Measurements from ENCODE around the gene SNX20.

Gene SNX20

GRCh38 chr16:50711862-50712559, 30.9 kb upstream of the SNX20 start:
- Mint-ChIP-seq H3K27ac (no peak overlapping the region), H3K4me1 (peaks cover 27% of the 10 kb centered on the region)
- CTCF ChIA-PET = no interaction called here

GRCh38 chr16:50711040-50711439, 29.9 kb upstream of the SNX20 start:
- CTCF ChIA-PET = interaction anchor here (1.2 kb wide), 1 partner anchor 19 kb away, joined by 3 read pairs; no protein-coding TSS in a partner anchor
- no peak for DNase-seq
- Mint-ChIP-seq H3K27ac (no peak overlapping the region), H3K9me3 (peaks cover 3% of the 10 kb centered on the region), H3K27me3 (no peaks in the 10 kb centered on the region), H3K4me3 (no peak overlapping the region), H3K4me1 (peaks cover 25% of the 10 kb centered on the region), H3K36me3 (peaks cover 2% of the 10 kb centered on the region)

More at GRCh38 chr16:50711862-50712559, 30.9 kb upstream of the SNX20 start:
- Mint-ChIP-seq H3K36me3 (peaks cover 2% of the 10 kb centered on the region), H3K9me3 (no peaks in the 10 kb centered on the region), H3K4me3 (no peak overlapping the region), H3K27me3 (no peaks in the 10 kb centered on the region)
- no peak for DNase-seq

- Mint-ChIP-seq H3K9me3 (peaks cover 13% of the 10 kb centered on the region), H3K27ac (no peak overlapping the region), H3K36me3 (peaks cover 10% of the 10 kb centered on the region), H3K4me1 (peaks cover 25% of the 10 kb centered on the region), H3K27me3 (no peaks in the 10 kb centered on the region), H3K4me3 (no peak overlapping the region)
- DNase-seq = no peak
- CTCF ChIA-PET = interaction anchor here (0.8 to 1.2 kb wide), 2 partner anchors 20 to 33 kb away, joined by 3 read pairs; no protein-coding TSS in a partner anchor
Observed at GRCh38 chr16:50709980-50710379, 28.9 kb upstream of the SNX20 start.

- H3K27ac Mint-ChIP-seq = peak overlapping the region; percentile 56
- CTCF ChIA-PET = interaction anchor here (0.7 kb wide), 1 partner anchor 44 kb away, joined by 3 read pairs; no protein-coding TSS in a partner anchor
Observed at GRCh38 chr16:50709061-50709684, 28.1 kb upstream of the SNX20 start.

GRCh38 chr16:50708373-50709060, 27.4 kb upstream of the SNX20 start:
- DNase-seq = no peak
- Mint-ChIP-seq H3K4me3 (no peak overlapping the region), H3K27ac (no peak overlapping the region), H3K36me3 (peaks cover 20% of the 10 kb centered on the region), H3K4me1 (peaks cover 25% of the 10 kb centered on the region), H3K9me3 (peaks cover 26% of the 10 kb centered on the region), H3K27me3 (no peaks in the 10 kb centered on the region)
- CTCF ChIA-PET = interaction anchor here (0.7 kb wide), 1 partner anchor 43 kb away, joined by 3 read pairs; no protein-coding TSS in a partner anchor

More at GRCh38 chr16:50709061-50709684, 28.1 kb upstream of the SNX20 start:
- peaks cover 14% of the 10 kb centered on the region for H3K36me3 Mint-ChIP-seq
- peaks cover 19% of the 10 kb centered on the region for H3K9me3 Mint-ChIP-seq
- H3K27me3 Mint-ChIP-seq = no peaks in the 10 kb centered on the region
- no peak overlapping the region for H3K4me3 Mint-ChIP-seq
- peaks cover 25% of the 10 kb centered on the region for H3K4me1 Mint-ChIP-seq
- no peak for DNase-seq

- no peaks in the 10 kb centered on the region for H3K27me3 Mint-ChIP-seq
- CTCF ChIA-PET = no interaction called here
- H3K9me3 Mint-ChIP-seq = peaks cover 26% of the 10 kb centered on the region
- H3K27ac Mint-ChIP-seq = no peak overlapping the region
- peaks cover 18% of the 10 kb centered on the region for H3K36me3 Mint-ChIP-seq
- H3K4me3 Mint-ChIP-seq = no peak overlapping the region
- H3K4me1 Mint-ChIP-seq = peaks cover 23% of the 10 kb centered on the region
- DNase-seq = no peak
Observed at GRCh38 chr16:50706250-50706649, 25.1 kb upstream of the SNX20 start.

- no peaks in the 10 kb centered on the region for H3K27me3 Mint-ChIP-seq
- no peak for DNase-seq
- H3K36me3 Mint-ChIP-seq = peaks cover 20% of the 10 kb centered on the region
- CTCF ChIA-PET = no interaction called here
- H3K4me3 Mint-ChIP-seq = no peak overlapping the region
- H3K4me1 Mint-ChIP-seq = peaks cover 23% of the 10 kb centered on the region
- H3K27ac Mint-ChIP-seq = no peak overlapping the region
- peaks cover 26% of the 10 kb centered on the region for H3K9me3 Mint-ChIP-seq
Observed at GRCh38 chr16:50705436-50706110, 24.5 kb upstream of the SNX20 start.

- no peak for DNase-seq
- Mint-ChIP-seq H3K36me3 (peaks cover 20% of the 10 kb centered on the region), H3K27ac (no peak overlapping the region), H3K4me3 (no peak overlapping the region), H3K4me1 (peaks cover 20% of the 10 kb centered on the region), H3K9me3 (peaks cover 26% of the 10 kb centered on the region), H3K27me3 (no peaks in the 10 kb centered on the region)
- CTCF ChIA-PET = no interaction called here
Observed at GRCh38 chr16:50704245-50704644, 23.1 kb upstream of the SNX20 start.

- Mint-ChIP-seq H3K4me3 (no peak overlapping the region), H3K4me1 (peaks cover 19% of the 10 kb centered on the region), H3K9me3 (peaks cover 26% of the 10 kb centered on the region), H3K27me3 (no peaks in the 10 kb centered on the region), H3K27ac (no peak overlapping the region), H3K36me3 (peaks cover 20% of the 10 kb centered on the region)
- CTCF ChIA-PET = interaction anchor here (0.7 to 1.3 kb wide), 3 partner anchors 13 to 91 kb away, joined by 3 to 5 read pairs (median 4); no protein-coding TSS in a partner anchor
- DNase-seq = no peak
Observed at GRCh38 chr16:50702725-50703124, 21.6 kb upstream of the SNX20 start.

- no peak for DNase-seq
- CTCF ChIA-PET = interaction anchor here (0.7 to 3.4 kb wide), 3 partner anchors 22 to 107 kb away, joined by 3 to 7 read pairs (median 5); no protein-coding TSS in a partner anchor
- H3K4me3 Mint-ChIP-seq = no peak overlapping the region
- peaks cover 2% of the 10 kb centered on the region for H3K27me3 Mint-ChIP-seq
- peaks cover 47% of the 10 kb centered on the region for H3K4me1 Mint-ChIP-seq
- H3K36me3 Mint-ChIP-seq = peaks cover 10% of the 10 kb centered on the region
- H3K27ac Mint-ChIP-seq = no peak overlapping the region
- H3K9me3 Mint-ChIP-seq = peaks cover 10% of the 10 kb centered on the region
Observed at GRCh38 chr16:50699326-50700159, 18.4 kb upstream of the SNX20 start.

GRCh38 chr16:50697881-50698767, 17.0 kb upstream of the SNX20 start:
- peak overlapping the region; percentile 55 for H3K4me3 Mint-ChIP-seq
- peak; percentile 36 for DNase-seq
- CTCF ChIA-PET = interaction anchor here (1.3 to 3.4 kb wide), 3 partner anchors 30 to 47 kb away, joined by 3 to 7 read pairs (median 5); no protein-coding TSS in a partner anchor

GRCh38 chr16:50697421-50697715, 16.3 kb upstream of the SNX20 start:
- H3K4me1 Mint-ChIP-seq = peaks cover 62% of the 10 kb centered on the region
- peak overlapping the region; percentile 55 for H3K4me3 Mint-ChIP-seq
- no peaks in the 10 kb centered on the region for H3K9me3 Mint-ChIP-seq
- peak overlapping the region; percentile 80 for H3K27ac Mint-ChIP-seq
- peaks cover 20% of the 10 kb centered on the region for H3K27me3 Mint-ChIP-seq
- no peak for DNase-seq
- peaks cover 2% of the 10 kb centered on the region for H3K36me3 Mint-ChIP-seq
- CTCF ChIA-PET = interaction anchor here (1.3 to 3.4 kb wide), 3 partner anchors 29 to 48 kb away, joined by 3 to 7 read pairs (median 5); no protein-coding TSS in a partner anchor

More at GRCh38 chr16:50697881-50698767, 17.0 kb upstream of the SNX20 start:
- Mint-ChIP-seq H3K9me3 (no peaks in the 10 kb centered on the region), H3K36me3 (peaks cover 2% of the 10 kb centered on the region), H3K4me1 (peaks cover 56% of the 10 kb centered on the region), H3K27ac (peak overlapping the region; percentile 80), H3K27me3 (peaks cover 12% of the 10 kb centered on the region)
